Body of pancreas (tissue), 4 donors: ENCODE results near the gene TPRX2. TPM values are rescaled to one million over a fixed set of nuclear protein-coding genes. Genes with fewer than 3 reads are reported as not detected.

Experiments used
- ATAC-seq: fragments of 150-250 bp; one replicate; pipeline ENCODE4 v1.9.1; 2016
- DNase-seq, 4 donors: peaks; one replicate each; pipeline ENCODE4 v3.0.0-alpha.2; 2019
- H3K27ac ChIP-seq, 4 donors: fragments of 200-600 bp; sonication (generic); 1 replicate in 3 of 4; 2 replicates in 1 of 4; pipeline versions ENCODE4 v1.5.1 to v1.6.1; 2016 to 2019; ENCODE audit warnings: mild to moderate bottlenecking in 1 of 4, mixed read lengths in 1 of 4, moderate library complexity in 1 of 4
- H3K27me3 ChIP-seq, 2 donors: fragments of 200-600 bp; sonication (generic); one replicate each; pipeline ENCODE4 v1.6.0; 2016; ENCODE audit warnings: mild to moderate bottlenecking in 1 of 2
- H3K36me3 ChIP-seq, 2 donors: fragments of 200-600 bp; sonication (generic); replicated peaks in 1 of 2; 2 replicates each; pipeline ENCODE4 v1.5.1; 2016; ENCODE audit warnings: low read depth in 2 of 2; ENCODE audit not compliant: insufficient read depth in 1 of 2
- H3K4me1 ChIP-seq: fragments of 200-600 bp; sonication (generic); one replicate; pipeline ENCODE4 v1.6.0; 2016
- H3K4me3 ChIP-seq, 2 donors: fragments of 200-600 bp; sonication (generic); 1 replicate in 1 of 2; 2 replicates in 1 of 2; pipeline ENCODE4 v1.5.1; 2016 to 2019
- H3K9me3 ChIP-seq, 3 donors: fragments of 200-600 bp; sonication (generic); 1 replicate in 2 of 3; 2 replicates in 1 of 3; pipeline ENCODE4 v1.5.1; 2016
- CTCF ChIP-seq, 7 experiments: fragments of 450-650 bp in 4 of 7; fragments of 200-600 bp in 3 of 7; sonication (generic) in 3 of 7; IDR thresholded peaks; one replicate each; pipeline ENCODE4 v1.5.1; 2016 to 2019; ENCODE audit warnings: antibody characterized with exemption in 7 of 7
- POLR2A ChIP-seq, 3 donors: fragments of 450-650 bp; IDR thresholded peaks; one replicate each; pipeline ENCODE4 v1.6.1; 2016; ENCODE audit warnings: antibody characterized with exemption in 3 of 3, mild to moderate bottlenecking in 2 of 3
- WGBS, 2 donors: methylation state at CpG; one replicate each; pipeline ENCODE4 v1.1.5; 2017; 5-methylcytosine and 5-hydroxymethylcytosine counted together
- intact Hi-C: fragments of 100-400 bp; cut with DNase I; formaldehyde crosslinking; loops from one replicate; pipeline ENCODE4 v1.15.1; 2023
- total RNA-seq, 2 donors: library from RNA; depleted of rRNA; stranded (reverse); fragments of >200 nt; gene quantifications; one replicate each; pipeline ENCODE4 v1.1.0, GENCODE V29; 2016

Gene TPRX2
- total RNA-seq, 2 donors from 2014 or later, result not detected

- DNase-seq (no peak), ATAC-seq (no peak)
- Histone ChIP-seq H3K4me1 (no peaks in the 10 kb centered on the region), H3K9me3 (no peaks in the 10 kb centered on the region), H3K27ac (no peak overlapping the region), H3K4me3 (no peak overlapping the region), H3K27me3 (no peaks in the 10 kb centered on the region), H3K36me3 (no peaks in the 10 kb centered on the region)
- 62 to 75% methylated on average over 5 of the region's 5 CpGs for WGBS, 2 donors
- intact Hi-C loops, result no loop called here
- TF ChIP-seq POLR2A (IDR thresholded peaks at IDR 0.05), result no peak
Measured at GRCh38 chr19:47881757-47882156, 22.7 kb downstream of the TPRX2 start.

GRCh38 chr19:47882890-47883289 is 23.9 kb downstream of the TPRX2 start:
- DNase-seq, result no peak
- TF ChIP-seq POLR2A (IDR thresholded peaks at IDR 0.05) (no peak), CTCF (IDR thresholded peaks at IDR 0.05) (no peak)
- H3K4me3 ChIP-seq, result no peak overlapping the region
- H3K9me3 ChIP-seq, result no peaks in the 10 kb centered on the region
- no peaks in the 10 kb centered on the region for H3K27me3 ChIP-seq
- intact Hi-C loops, result no loop called here
- H3K27ac ChIP-seq, result no peak overlapping the region
- 29 to 37% methylated on average over 3 of the region's 3 CpGs for WGBS, 2 donors
- no peaks in the 10 kb centered on the region for H3K4me1 ChIP-seq
- no peaks in the 10 kb centered on the region for H3K36me3 ChIP-seq
- ATAC-seq, result no peak

GRCh38 chr19:47885067-47885463 is 26.0 kb downstream of the TPRX2 start:
- Histone ChIP-seq H3K9me3 (no peaks in the 10 kb centered on the region), H3K27me3 (no peaks in the 10 kb centered on the region), H3K36me3 (no peaks in the 10 kb centered on the region), H3K4me3 (no peak overlapping the region), H3K4me1 (no peaks in the 10 kb centered on the region), H3K27ac (no peak overlapping the region)
- 81 to 93% methylated on average over 5 of the region's 5 CpGs for WGBS, 2 donors
- ATAC-seq, result no peak
- intact Hi-C loops, result no loop called here
- TF ChIP-seq POLR2A (IDR thresholded peaks at IDR 0.05) (no peak), CTCF (IDR thresholded peaks at IDR 0.05) (no peak)
- no peak for DNase-seq

- H3K27me3 ChIP-seq, result no peaks in the 10 kb centered on the region
- WGBS, 2 donors, result 33 to 38% methylated on average over 12 of the region's 12 CpGs
- TF ChIP-seq POLR2A (IDR thresholded peaks at IDR 0.05), result no peak
- no peak for TF ChIP-seq CTCF (IDR thresholded peaks at IDR 0.05)
- H3K36me3 ChIP-seq, result no peaks in the 10 kb centered on the region
- intact Hi-C loops, result no loop called here
- no peak for DNase-seq
- no peaks in the 10 kb centered on the region for H3K4me1 ChIP-seq
- H3K27ac ChIP-seq, result no peak within 1 kb of the TSS
- H3K9me3 ChIP-seq, result no peaks in the 10 kb centered on the region
- H3K4me3 ChIP-seq, result no peak within 1 kb of the TSS
- no peak for ATAC-seq
Measured at GRCh38 chr19:47886010-47886559, 27.1 kb downstream of the TPRX2 start, which contains the start of gene SULT2A1. SULT2A1 (minus strand) TSS chr19:47886315; CDS start chr19:47886257, 58 bp downstream.

GRCh38 chr19:47890865-47891621 is 32.0 kb downstream of the TPRX2 start:
- H3K9me3 ChIP-seq, result no peaks in the 10 kb centered on the region
- ATAC-seq, result no peak
- WGBS, 2 donors, result 84 to 85% methylated on average over 7 of the region's 7 CpGs
- H3K27me3 ChIP-seq, result no peaks in the 10 kb centered on the region
- no peak for TF ChIP-seq CTCF (IDR thresholded peaks at IDR 0.05)
- no peak for TF ChIP-seq POLR2A (IDR thresholded peaks at IDR 0.05)
- intact Hi-C loops, result no loop called here
- DNase-seq, result no peak
- peak overlapping the region in 1 of 4 donors; percentile 44 for H3K27ac ChIP-seq
- no peaks in the 10 kb centered on the region for H3K36me3 ChIP-seq
- H3K4me3 ChIP-seq, result no peak overlapping the region
- peaks cover 12% of the 10 kb centered on the region for H3K4me1 ChIP-seq
